GM23338 (cell line): ENCODE measurements around the gene MXRA8.

Source experiments
- EZH2 ChIP-seq: fragments of 200-600 bp; sonication (generic); IDR thresholded peaks from one replicate; pipeline ENCODE4 v1.8.0; 2017; ENCODE audit warnings: antibody characterized with exemption, mild to moderate bottlenecking, low read depth; ENCODE audit not compliant: unreplicated experiment
- EZH2phosphoT487 ChIP-seq: fragments of 200-600 bp; sonication (generic); IDR thresholded peaks from one replicate; pipeline ENCODE4 v1.8.1; 2018; ENCODE audit warnings: antibody characterized with exemption; ENCODE audit not compliant: unreplicated experiment
- JUNB ChIP-seq: IDR thresholded peaks from one replicate; pipeline ENCODE4 v1.6.1; 2016; ENCODE audit warnings: antibody characterized with exemption; ENCODE audit not compliant: unreplicated experiment
- NANOG ChIP-seq: IDR thresholded peaks from 2 replicates; pipeline ENCODE4 v1.6.1; 2016; ENCODE audit warnings: antibody characterized with exemption, borderline replicate concordance
- POLR2AphosphoS5 ChIP-seq: IDR thresholded peaks from 2 replicates; pipeline ENCODE4 v1.6.1; 2016; ENCODE audit warnings: antibody characterized with exemption, low read depth
- REST ChIP-seq: IDR thresholded peaks from one replicate; pipeline ENCODE4 v1.6.1; 2018; ENCODE audit warnings: antibody characterized with exemption; ENCODE audit not compliant: unreplicated experiment
- STAT1 ChIP-seq: IDR thresholded peaks from one replicate; pipeline ENCODE4 v1.6.1; 2016; ENCODE audit warnings: antibody characterized with exemption; ENCODE audit not compliant: unreplicated experiment
- ZNF114 ChIP-seq: fragments of 250-450 bp; sonication (Bioruptor Pico); IDR thresholded peaks from 2 replicates; pipeline ENCODE4 v1.5.0; 2020; ENCODE audit warnings: mild to moderate bottlenecking, moderate library complexity
- TF ChIP-seq, protein P1 (sequence below), 2 experiments: fragments of 200-600 bp in 1 of 2; sonication (generic) in 1 of 2; conservative IDR thresholded peaks; 2 replicates each; pipeline versions ENCODE4 v1.5.1 to v1.6.1; 2016 to 2017; ENCODE audit warnings: antibody characterized with exemption in 2 of 2, low read depth in 2 of 2, mild to moderate bottlenecking in 2 of 2, moderate library complexity in 1 of 2
- TF ChIP-seq, protein P2 (sequence below): IDR thresholded peaks from 2 replicates; pipeline ENCODE4 v1.6.1; 2016; ENCODE audit warnings: antibody characterized with exemption
- TF ChIP-seq, protein P3 (sequence below): fragments of 250-450 bp; sonication (Bioruptor Pico); IDR thresholded peaks from 2 replicates; pipeline ENCODE4 v1.5.0; 2020; ENCODE audit warnings: mild to moderate bottlenecking, moderate library complexity

DNA sequence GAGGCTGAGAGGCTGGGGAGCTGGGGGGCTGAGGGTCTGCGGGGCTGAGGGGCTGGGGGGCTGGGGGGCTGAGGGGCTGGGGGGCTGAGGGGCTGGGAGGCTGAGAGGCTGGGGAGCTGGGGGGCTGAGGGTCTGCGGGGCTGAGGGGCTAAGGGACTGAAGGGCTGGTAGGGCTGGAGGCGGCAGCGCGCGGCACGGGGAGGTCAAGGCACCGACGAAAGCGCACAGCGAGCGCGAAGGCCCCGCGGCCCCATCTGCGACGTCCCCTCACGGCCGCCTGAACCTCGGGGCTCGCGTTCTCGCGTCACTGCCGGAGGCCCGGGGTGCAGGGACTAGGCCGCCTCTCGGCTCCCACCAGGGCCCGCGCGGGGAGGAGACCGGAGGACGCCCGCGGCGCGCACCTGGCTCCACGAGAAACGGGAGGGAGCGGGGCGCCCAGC is 34.3 kb downstream of the MXRA8 start:
- TF ChIP-seq POLR2AphosphoS5 (no peak), JUNB (no peak), EZH2phosphoT487 (no peak), EZH2 (no peak), NANOG (no peak), ZNF114 (CRISPR knock-in tag) (no peak), REST (no peak), STAT1 (no peak)
- TF ChIP-seq, protein P1, sequence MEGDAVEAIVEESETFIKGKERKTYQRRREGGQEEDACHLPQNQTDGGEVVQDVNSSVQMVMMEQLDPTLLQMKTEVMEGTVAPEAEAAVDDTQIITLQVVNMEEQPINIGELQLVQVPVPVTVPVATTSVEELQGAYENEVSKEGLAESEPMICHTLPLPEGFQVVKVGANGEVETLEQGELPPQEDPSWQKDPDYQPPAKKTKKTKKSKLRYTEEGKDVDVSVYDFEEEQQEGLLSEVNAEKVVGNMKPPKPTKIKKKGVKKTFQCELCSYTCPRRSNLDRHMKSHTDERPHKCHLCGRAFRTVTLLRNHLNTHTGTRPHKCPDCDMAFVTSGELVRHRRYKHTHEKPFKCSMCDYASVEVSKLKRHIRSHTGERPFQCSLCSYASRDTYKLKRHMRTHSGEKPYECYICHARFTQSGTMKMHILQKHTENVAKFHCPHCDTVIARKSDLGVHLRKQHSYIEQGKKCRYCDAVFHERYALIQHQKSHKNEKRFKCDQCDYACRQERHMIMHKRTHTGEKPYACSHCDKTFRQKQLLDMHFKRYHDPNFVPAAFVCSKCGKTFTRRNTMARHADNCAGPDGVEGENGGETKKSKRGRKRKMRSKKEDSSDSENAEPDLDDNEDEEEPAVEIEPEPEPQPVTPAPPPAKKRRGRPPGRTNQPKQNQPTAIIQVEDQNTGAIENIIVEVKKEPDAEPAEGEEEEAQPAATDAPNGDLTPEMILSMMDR (conservative IDR thresholded peaks at IDR 0.05; ENCODE audit: low read depth in 2 of 2): no peak
- TF ChIP-seq, protein P2, sequence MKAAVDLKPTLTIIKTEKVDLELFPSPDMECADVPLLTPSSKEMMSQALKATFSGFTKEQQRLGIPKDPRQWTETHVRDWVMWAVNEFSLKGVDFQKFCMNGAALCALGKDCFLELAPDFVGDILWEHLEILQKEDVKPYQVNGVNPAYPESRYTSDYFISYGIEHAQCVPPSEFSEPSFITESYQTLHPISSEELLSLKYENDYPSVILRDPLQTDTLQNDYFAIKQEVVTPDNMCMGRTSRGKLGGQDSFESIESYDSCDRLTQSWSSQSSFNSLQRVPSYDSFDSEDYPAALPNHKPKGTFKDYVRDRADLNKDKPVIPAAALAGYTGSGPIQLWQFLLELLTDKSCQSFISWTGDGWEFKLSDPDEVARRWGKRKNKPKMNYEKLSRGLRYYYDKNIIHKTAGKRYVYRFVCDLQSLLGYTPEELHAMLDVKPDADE: no peak
- TF ChIP-seq, protein P3, sequence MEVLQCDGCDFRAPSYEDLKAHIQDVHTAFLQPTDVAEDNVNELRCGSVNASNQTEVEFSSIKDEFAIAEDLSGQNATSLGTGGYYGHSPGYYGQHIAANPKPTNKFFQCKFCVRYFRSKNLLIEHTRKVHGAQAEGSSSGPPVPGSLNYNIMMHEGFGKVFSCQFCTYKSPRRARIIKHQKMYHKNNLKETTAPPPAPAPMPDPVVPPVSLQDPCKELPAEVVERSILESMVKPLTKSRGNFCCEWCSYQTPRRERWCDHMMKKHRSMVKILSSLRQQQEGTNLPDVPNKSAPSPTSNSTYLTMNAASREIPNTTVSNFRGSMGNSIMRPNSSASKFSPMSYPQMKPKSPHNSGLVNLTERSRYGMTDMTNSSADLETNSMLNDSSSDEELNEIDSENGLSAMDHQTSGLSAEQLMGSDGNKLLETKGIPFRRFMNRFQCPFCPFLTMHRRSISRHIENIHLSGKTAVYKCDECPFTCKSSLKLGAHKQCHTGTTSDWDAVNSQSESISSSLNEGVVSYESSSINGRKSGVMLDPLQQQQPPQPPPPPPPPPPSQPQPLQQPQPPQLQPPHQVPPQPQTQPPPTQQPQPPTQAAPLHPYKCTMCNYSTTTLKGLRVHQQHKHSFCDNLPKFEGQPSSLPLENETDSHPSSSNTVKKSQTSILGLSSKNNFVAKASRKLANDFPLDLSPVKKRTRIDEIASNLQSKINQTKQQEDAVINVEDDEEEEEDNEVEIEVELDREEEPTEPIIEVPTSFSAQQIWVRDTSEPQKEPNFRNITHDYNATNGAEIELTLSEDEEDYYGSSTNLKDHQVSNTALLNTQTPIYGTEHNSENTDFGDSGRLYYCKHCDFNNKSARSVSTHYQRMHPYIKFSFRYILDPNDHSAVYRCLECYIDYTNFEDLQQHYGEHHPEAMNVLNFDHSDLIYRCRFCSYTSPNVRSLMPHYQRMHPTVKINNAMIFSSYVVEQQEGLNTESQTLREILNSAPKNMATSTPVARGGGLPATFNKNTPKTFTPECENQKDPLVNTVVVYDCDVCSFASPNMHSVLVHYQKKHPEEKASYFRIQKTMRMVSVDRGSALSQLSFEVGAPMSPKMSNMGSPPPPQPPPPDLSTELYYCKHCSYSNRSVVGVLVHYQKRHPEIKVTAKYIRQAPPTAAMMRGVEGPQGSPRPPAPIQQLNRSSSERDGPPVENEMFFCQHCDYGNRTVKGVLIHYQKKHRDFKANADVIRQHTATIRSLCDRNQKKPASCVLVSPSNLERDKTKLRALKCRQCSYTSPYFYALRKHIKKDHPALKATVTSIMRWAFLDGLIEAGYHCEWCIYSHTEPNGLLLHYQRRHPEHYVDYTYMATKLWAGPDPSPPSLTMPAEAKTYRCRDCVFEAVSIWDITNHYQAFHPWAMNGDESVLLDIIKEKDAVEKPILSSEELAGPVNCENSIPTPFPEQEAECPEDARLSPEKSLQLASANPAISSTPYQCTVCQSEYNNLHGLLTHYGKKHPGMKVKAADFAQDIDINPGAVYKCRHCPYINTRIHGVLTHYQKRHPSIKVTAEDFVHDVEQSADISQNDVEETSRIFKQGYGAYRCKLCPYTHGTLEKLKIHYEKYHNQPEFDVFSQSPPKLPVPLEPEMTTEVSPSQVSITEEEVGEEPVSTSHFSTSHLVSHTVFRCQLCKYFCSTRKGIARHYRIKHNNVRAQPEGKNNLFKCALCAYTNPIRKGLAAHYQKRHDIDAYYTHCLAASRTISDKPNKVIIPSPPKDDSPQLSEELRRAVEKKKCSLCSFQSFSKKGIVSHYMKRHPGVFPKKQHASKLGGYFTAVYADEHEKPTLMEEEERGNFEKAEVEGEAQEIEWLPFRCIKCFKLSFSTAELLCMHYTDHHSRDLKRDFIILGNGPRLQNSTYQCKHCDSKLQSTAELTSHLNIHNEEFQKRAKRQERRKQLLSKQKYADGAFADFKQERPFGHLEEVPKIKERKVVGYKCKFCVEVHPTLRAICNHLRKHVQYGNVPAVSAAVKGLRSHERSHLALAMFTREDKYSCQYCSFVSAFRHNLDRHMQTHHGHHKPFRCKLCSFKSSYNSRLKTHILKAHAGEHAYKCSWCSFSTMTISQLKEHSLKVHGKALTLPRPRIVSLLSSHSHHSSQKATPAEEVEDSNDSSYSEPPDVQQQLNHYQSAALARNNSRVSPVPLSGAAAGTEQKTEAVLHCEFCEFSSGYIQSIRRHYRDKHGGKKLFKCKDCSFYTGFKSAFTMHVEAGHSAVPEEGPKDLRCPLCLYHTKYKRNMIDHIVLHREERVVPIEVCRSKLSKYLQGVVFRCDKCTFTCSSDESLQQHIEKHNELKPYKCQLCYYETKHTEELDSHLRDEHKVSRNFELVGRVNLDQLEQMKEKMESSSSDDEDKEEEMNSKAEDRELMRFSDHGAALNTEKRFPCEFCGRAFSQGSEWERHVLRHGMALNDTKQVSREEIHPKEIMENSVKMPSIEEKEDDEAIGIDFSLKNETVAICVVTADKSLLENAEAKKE (CRISPR knock-in tag): no peak
